Measurements from ENCODE around the gene NAALADL2.

DNA sequence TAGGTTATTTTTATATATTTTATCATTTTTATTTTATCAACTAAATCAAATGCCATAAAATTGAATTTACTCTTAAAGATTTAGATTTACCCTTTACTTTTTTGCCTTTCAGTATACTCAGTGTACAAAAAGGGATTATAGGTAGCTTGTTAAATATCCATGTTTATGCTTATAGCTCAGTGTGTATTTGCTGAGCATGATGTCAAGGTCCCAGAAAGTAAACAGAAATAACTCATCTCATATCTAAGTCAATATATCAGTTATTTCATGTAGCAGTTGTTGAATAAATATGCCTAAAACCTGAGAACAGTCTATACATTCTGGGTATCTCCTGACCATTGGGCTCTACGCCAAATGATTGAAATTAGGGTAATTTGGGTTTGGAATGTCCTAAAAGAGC lies 693.8 kb downstream of the NAALADL2 start:
- TF ChIP-seq CTCF (IDR thresholded peaks at IDR 0.05) (no peak), POLR2A (IDR thresholded peaks at IDR 0.05) (no peak)
